CD1c-positive myeloid dendritic cell (primary cell): ENCODE data around the gene APH1B.

Source experiments
- DNase-seq: peaks from one replicate; pipeline ENCODE4 v3.0.0-alpha.2; 2016; ENCODE audit errors: extremely low spot score

APH1B gene

DNA sequence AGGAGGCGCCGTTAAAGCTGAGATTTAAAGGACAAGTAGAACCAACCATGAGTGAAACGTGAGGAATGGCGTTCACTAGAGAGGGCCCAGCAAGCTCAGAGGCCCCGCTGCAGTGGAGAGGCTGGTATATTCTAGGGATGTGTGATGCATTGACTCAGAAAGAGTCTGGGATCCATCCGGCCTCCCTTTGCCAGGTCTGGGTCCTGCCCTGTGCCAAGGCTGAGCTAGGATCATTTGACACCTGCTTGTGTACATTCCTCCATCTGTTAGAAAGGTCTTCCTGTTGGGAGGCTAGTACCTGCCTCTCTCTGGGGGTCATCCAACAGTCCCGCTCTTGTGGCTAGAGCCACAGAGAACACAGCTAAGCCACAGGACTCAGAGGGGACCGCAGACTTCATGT is 75.9 kb downstream of the APH1B start:
- DNase-seq, result no peak

DNA sequence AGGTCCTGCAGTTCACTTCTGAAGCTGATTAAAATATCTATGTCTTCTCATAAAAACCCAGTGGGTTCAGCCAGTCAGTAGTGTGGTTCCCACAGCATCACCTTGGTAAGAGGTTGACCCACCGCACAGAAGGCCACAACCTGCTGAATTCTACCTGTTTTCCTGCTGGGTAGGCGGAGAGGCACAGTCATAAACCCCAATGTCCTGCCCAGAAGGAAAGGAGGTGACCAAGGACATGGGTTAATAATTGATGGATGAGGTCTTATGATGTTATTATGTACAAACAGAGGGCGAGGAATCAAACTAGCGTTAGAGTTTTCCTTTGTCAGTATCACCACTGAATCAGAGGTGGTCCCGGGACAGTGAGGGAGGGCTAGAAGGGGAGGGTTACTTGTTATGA is 76.5 kb downstream of the APH1B start:
- no peak for DNase-seq

DNA sequence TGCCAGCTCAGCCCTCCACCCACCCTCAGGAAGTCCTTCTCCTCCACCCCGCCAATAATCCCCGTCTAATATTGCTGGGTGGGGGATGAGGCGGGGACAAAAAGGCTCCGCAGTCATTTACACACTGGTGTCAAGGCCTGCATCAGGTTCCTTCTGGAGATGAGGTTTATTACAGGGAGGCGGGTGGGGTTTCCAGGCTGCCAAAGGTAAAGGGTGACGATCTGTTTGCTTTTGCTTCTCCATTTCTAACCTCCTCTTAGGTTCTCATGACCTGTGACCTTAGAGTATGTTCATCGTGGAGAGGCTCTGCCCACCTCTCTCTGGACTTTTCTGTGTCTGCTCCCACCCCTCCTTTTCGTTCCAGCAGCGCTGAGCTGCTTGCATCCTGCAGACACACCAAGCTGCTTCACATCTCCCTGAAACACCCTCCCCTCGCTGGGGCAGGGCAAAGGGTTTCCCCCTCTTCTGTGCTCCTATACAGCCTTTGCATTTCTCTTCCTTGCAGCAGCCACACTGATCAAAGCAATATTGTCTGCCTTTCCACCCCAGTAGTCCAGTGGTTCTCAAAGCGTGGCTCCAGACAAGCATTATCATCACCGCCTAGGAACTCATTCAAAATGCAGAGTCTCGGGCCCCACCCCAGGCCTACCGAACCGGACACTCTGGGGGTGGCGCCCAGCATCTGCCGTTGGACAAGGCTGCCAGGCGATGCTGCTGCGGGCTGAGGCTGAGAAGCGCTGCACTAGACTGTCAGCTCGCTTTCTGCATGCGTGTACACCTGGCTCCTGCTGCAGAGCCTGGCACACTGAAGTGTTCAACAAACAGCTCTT is 77.6 kb downstream of the APH1B start:
- DNase-seq, result no peak

DNA sequence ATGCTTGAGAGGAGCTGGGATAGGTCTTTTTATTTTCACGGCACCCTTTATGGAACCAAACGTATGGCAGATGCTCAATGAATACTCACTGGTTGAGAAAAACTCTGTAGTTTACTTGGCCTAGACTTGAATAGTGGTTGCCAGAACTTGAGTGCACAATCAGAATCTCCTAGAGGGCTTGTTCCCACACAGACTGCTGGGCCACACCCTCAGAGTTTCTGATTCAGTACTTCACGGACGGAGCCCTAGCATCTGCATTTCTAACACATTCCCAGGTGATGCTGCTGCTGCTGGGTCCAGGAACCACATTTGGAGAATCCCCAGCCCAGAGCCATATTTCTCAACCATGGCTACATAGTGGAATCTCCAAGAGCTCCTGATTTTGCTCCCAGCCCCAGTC is 79.7 kb downstream of the APH1B start:
- DNase-seq, result no peak

DNA sequence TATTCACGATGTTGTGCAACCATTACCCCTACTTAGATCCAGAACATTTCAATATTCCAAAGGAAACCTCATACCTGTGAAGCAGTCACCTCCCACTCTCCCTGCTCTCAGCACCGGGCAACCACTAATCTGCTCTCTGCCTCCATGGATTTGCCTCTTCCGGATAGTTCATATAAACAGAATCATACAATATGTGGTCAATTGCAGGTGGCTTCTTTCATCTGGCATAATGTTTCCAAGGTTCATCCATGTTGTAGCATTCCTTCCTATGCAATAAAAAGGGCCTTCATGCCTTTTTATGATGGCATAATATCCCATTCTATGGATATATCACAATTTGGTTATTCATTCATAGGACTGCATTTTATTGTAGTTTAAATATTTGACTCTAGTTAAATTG is 80.3 kb downstream of the APH1B start:
- DNase-seq, result no peak

DNA sequence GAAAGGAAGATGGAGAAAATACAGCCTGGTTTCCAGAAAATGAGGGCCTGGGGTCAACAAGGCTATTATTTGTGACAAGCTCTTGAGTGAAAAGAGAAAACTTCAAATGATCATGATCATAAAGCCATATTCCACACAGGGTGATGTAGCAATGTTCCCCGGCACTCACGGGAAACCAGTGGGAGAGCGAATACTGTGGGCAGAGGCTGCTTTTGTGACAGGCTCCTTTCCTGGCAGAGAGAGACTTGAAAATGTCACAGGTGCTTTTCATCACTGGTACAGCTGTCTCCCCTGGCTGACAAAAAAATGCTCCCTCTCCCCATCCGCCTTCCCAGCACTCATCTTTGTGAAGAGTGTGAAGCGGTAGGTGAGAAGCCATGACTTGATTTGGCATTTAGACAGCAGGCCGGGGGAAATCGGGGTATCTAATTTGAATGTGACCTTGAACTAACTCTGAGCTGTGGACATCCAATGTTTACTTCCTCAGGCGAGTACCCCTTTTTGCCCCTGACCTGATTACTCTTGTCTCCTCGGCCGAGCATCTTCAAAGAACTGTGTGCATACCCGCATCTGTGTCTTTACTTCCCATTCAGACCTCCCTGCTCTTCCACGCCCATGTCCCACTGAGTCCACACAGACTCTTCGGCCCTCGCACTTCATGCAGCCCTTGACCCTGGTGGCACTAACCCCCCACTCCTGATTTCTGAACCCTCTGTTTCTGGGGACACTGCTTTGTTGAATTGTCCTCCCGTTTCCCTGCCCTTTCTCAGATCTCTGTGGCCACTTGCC is 81.0 kb downstream of the APH1B start:
- DNase-seq, result no peak
